ENCODE results near the gene CLIC4.

The CLIC4 gene

GRCh38 chr1:24874611-24875234, 129.5 kb downstream of the CLIC4 start:
- intact Hi-C loops (cut with DNase I; ENCODE audit: low total_unique reads) = no loop called here
- Histone ChIP-seq H3K27ac (no peak overlapping the region), H3K9me3 (no peaks in the 10 kb centered on the region), H3K4me1 (no peaks in the 10 kb centered on the region), H3K4me3 (no peak overlapping the region), H3K36me3 (no peaks in the 10 kb centered on the region), H3K27me3 (peaks cover 0 to 38% of the 10 kb centered on the region in 2 donors)
- peak in 1 of 2 donors; percentile 12 for DNase-seq
- no peak for TF ChIP-seq CTCF (IDR thresholded peaks at IDR 0.05)

- Histone ChIP-seq H3K9me3 (no peaks in the 10 kb centered on the region), H3K27ac (no peak overlapping the region), H3K36me3 (no peaks in the 10 kb centered on the region), H3K4me3 (no peak overlapping the region), H3K27me3 (peaks cover 0 to 37% of the 10 kb centered on the region in 2 donors), H3K4me1 (no peaks in the 10 kb centered on the region)
- intact Hi-C loops (cut with DNase I; ENCODE audit: low total_unique reads) = no loop called here
- peak in 1 of 2 donors; percentile 24 for DNase-seq
- no peak for TF ChIP-seq CTCF (IDR thresholded peaks at IDR 0.05)
Measured at GRCh38 chr1:24875257-24875656, 130.0 kb downstream of the CLIC4 start.

GRCh38 chr1:24875991-24876506, 130.8 kb downstream of the CLIC4 start:
- H3K36me3 ChIP-seq = no peaks in the 10 kb centered on the region
- H3K27me3 ChIP-seq = peaks cover 0 to 29% of the 10 kb centered on the region in 2 donors
- no peak overlapping the region for H3K4me3 ChIP-seq
- peak in 1 of 2 donors; percentile 10 for DNase-seq
- H3K27ac ChIP-seq = no peak overlapping the region
- no peaks in the 10 kb centered on the region for H3K4me1 ChIP-seq
- no peaks in the 10 kb centered on the region for H3K9me3 ChIP-seq
- intact Hi-C loops (cut with DNase I; ENCODE audit: low total_unique reads) = no loop called here
- TF ChIP-seq CTCF (IDR thresholded peaks at IDR 0.05) = no peak

- H3K4me3 ChIP-seq = no peak overlapping the region
- H3K27me3 ChIP-seq = peaks cover 0 to 22% of the 10 kb centered on the region in 2 donors
- intact Hi-C loops (cut with DNase I; ENCODE audit: low total_unique reads) = no loop called here
- no peak for TF ChIP-seq CTCF (IDR thresholded peaks at IDR 0.05)
- no peak overlapping the region for H3K27ac ChIP-seq
- H3K4me1 ChIP-seq = no peaks in the 10 kb centered on the region
- H3K9me3 ChIP-seq = no peaks in the 10 kb centered on the region
- peak in 1 of 2 donors; percentile 13 for DNase-seq
- H3K36me3 ChIP-seq = no peaks in the 10 kb centered on the region
Measured at GRCh38 chr1:24878045-24878444, 132.8 kb downstream of the CLIC4 start.

GRCh38 chr1:24878775-24879742, 133.8 kb downstream of the CLIC4 start:
- peaks cover 0 to 22% of the 10 kb centered on the region in 2 donors for H3K27me3 ChIP-seq
- peak in 1 of 2 donors; percentile 25 for DNase-seq
- no peak overlapping the region for H3K27ac ChIP-seq
- H3K36me3 ChIP-seq = no peaks in the 10 kb centered on the region
- no peaks in the 10 kb centered on the region for H3K9me3 ChIP-seq
- TF ChIP-seq CTCF (IDR thresholded peaks at IDR 0.05) = no peak
- intact Hi-C loops (cut with DNase I; ENCODE audit: low total_unique reads) = no loop called here
- no peaks in the 10 kb centered on the region for H3K4me1 ChIP-seq
- H3K4me3 ChIP-seq = no peak overlapping the region

Data from tibial artery (tissue), 4 donors.